Testis (tissue), 2 donors: ENCODE measurements around the gene STX3.
"Not testable (repeated sequence)": the region's sequence is repeated elsewhere in the genome, so short reads cannot be mapped to it uniquely, and the experiment has no call there.

Source experiments
- POLR2A ChIP-seq: fragments of 450-650 bp; IDR thresholded peaks from one replicate; pipeline ENCODE4 v1.6.1; 2017; ENCODE audit warnings: antibody characterized with exemption, mild to moderate bottlenecking, moderate library complexity
- TF ChIP-seq, protein P1 (sequence below), 3 experiments: fragments of 450-650 bp in 2 of 3; fragments of 200-600 bp in 1 of 3; sonication (generic) in 1 of 3; IDR thresholded peaks; one replicate each; pipeline ENCODE4 v1.5.1; 2016 to 2019; ENCODE audit warnings: antibody characterized with exemption in 3 of 3, mild to moderate bottlenecking in 2 of 3, moderate library complexity in 1 of 3

DNA sequence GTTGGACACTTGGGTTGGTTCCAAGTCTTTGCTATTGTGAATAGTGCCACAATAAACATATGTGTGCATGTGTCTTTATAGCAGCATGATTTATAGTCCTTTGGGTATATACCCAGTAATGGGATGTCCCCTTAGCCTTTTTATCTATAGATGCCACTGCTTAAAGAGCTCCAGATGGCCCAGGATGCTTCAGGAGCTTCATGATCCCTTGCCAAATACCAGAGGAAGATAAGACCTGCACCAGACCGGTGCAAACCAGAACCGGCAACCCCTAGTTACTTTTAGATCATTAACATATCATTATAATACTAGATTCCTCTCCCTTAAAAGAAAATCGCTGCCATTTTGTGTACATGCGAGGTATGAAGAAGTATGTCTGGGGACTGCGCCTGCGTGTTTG, 93.3 kb downstream of the STX3 start:
- TF ChIP-seq, protein P1, sequence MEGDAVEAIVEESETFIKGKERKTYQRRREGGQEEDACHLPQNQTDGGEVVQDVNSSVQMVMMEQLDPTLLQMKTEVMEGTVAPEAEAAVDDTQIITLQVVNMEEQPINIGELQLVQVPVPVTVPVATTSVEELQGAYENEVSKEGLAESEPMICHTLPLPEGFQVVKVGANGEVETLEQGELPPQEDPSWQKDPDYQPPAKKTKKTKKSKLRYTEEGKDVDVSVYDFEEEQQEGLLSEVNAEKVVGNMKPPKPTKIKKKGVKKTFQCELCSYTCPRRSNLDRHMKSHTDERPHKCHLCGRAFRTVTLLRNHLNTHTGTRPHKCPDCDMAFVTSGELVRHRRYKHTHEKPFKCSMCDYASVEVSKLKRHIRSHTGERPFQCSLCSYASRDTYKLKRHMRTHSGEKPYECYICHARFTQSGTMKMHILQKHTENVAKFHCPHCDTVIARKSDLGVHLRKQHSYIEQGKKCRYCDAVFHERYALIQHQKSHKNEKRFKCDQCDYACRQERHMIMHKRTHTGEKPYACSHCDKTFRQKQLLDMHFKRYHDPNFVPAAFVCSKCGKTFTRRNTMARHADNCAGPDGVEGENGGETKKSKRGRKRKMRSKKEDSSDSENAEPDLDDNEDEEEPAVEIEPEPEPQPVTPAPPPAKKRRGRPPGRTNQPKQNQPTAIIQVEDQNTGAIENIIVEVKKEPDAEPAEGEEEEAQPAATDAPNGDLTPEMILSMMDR (IDR thresholded peaks at IDR 0.05): not testable (repeated sequence)
- not testable (repeated sequence) for TF ChIP-seq POLR2A
